HCT116 (cell line): Measurements from ENCODE around the gene ETF1. TPM values are rescaled to one million over a fixed set of nuclear protein-coding genes. Genes with fewer than 3 reads are reported as not detected.

Source experiments
- ATAC-seq: fragments of 200-7000 bp; cut with Tn5 transposase; 2 replicates; pipeline ENCODE4 v1.9.1; 2020; ENCODE audit warnings: mild to moderate bottlenecking, moderate library complexity
- BruUV-seq: library from RNA; stranded (reverse); fragments of 400-500 nt; replicated peaks from 2 replicates; lab custom pipeline; 2021; lab: Mats Ljungman, UMichigan
- CTCF ChIA-PET: fragments of 300-600 bp; sonication (Branson Sonifier 250); formaldehyde crosslinking; loops from one replicate; lab custom pipeline; 2021; ENCODE audit warnings: antibody characterized with exemption; lab: Charles Lee
- POLR2A ChIA-PET: fragments of 300-600, 350-600 bp; sonication (Branson Sonifier 250); formaldehyde crosslinking; loops from one replicate; lab custom pipeline; 2021; ENCODE audit warnings: antibody characterized with exemption; lab: Charles Lee
- RAD21 ChIA-PET, 2 experiments: fragments of 300-600 bp; sonication (Branson Sonifier 250); formaldehyde crosslinking; loops; one replicate each; lab custom pipeline; 2023; ENCODE audit warnings: low total read pairs in 2 of 2; ENCODE audit not compliant: uncharacterized antibody in 2 of 2, unreplicated experiment in 2 of 2, low non-redundant PET in 1 of 2; lab: Charles Lee
- DNase-seq: peaks from one replicate; pipeline ENCODE4 v3.0.0-alpha.2; 2010; ENCODE audit warnings: low read depth, low spot score
- H2AFZ ChIP-seq: fragments of 200-600 bp; shearing (Covaris generic), sonication (generic); 2 replicates; pipeline ENCODE4 v1.6.1; 2017; ENCODE audit warnings: low read depth, mixed run types, mixed read lengths, antibody characterized with exemption, low read length; ENCODE audit not compliant: poor library complexity, severe bottlenecking
- H3K27ac ChIP-seq: 2 replicates; pipeline ENCODE4 v1.5.1; 2012; ENCODE audit warnings: low read depth, low read length
- H3K27me3 ChIP-seq: fragments of 200-600 bp; sonication (generic); 2 replicates; pipeline ENCODE4 v1.6.1; 2016; ENCODE audit warnings: mixed run types, low read length, mixed read lengths; ENCODE audit not compliant: insufficient read depth
- H3K36me3 ChIP-seq, 2 experiments: fragments of 200-500 bp in 1 of 2; fragments of 200-600 bp in 1 of 2; sonication (Bioruptor generic) in 1 of 2; sonication (generic) in 1 of 2; 2 replicates each; pipeline versions ENCODE4 v1.5.1 to v1.6.1; 2014 to 2016; ENCODE audit warnings: low read length in 2 of 2, inconsistent platforms in 1 of 2, mixed read lengths in 1 of 2, mixed run types in 1 of 2; ENCODE audit not compliant: insufficient read depth in 2 of 2, control insufficient read depth in 1 of 2
- H3K4me1 ChIP-seq, 2 experiments: fragments of 200-600 bp in 1 of 2; sonication (generic) in 1 of 2; 2 replicates each; pipeline versions ENCODE4 v1.5.1 to v1.6.1; 2012 to 2017; ENCODE audit warnings: low read length in 2 of 2, inconsistent platforms in 1 of 2, mild to moderate bottlenecking in 1 of 2, mixed read lengths in 1 of 2, mixed run types in 1 of 2, moderate library complexity in 1 of 2; ENCODE audit not compliant: insufficient read depth in 2 of 2, control insufficient read depth in 1 of 2
- H3K4me2 ChIP-seq: fragments of 200-600 bp; sonication (generic); 2 replicates; pipeline ENCODE4 v1.6.1; 2017; ENCODE audit warnings: mixed run types, low read length, mixed read lengths
- H3K4me3 ChIP-seq, 2 experiments: fragments of 200-600 bp in 1 of 2; sonication (generic) in 1 of 2; replicated peaks in 1 of 2; 2 replicates each; pipeline ENCODE4 v1.5.1; 2011 to 2016; ENCODE audit warnings: low read length in 2 of 2, control low read depth in 1 of 2, low read depth in 1 of 2, mild to moderate bottlenecking in 1 of 2, mixed read lengths in 1 of 2, mixed run types in 1 of 2
- H3K79me2 ChIP-seq: fragments of 200-600 bp; sonication (generic); 2 replicates; pipeline ENCODE4 v1.6.1; 2017; ENCODE audit warnings: mild to moderate bottlenecking, mixed run types, low read length, moderate library complexity, mixed read lengths; ENCODE audit not compliant: insufficient read depth
- H3K9ac ChIP-seq: fragments of 200-600 bp; sonication (generic); 2 replicates; pipeline ENCODE4 v1.6.1; 2016; ENCODE audit warnings: low read length, mixed read lengths
- H3K9me2 ChIP-seq: fragments of 200-600 bp; sonication (generic), shearing (Covaris generic); 2 replicates; pipeline ENCODE4 v1.6.1; 2017; ENCODE audit warnings: mixed run types, mild to moderate bottlenecking, moderate library complexity; ENCODE audit not compliant: insufficient read depth
- H3K9me3 ChIP-seq, 2 experiments: fragments of 200-500 bp in 1 of 2; fragments of 200-600 bp in 1 of 2; sonication (Bioruptor generic) in 1 of 2; sonication (generic) in 1 of 2; 2 replicates each; pipeline ENCODE4 v1.6.1; 2014 to 2017; ENCODE audit warnings: low read length in 2 of 2, mixed read lengths in 2 of 2, inconsistent platforms in 1 of 2, low read depth in 1 of 2, mild to moderate bottlenecking in 1 of 2, mixed run types in 1 of 2, moderate library complexity in 1 of 2; ENCODE audit not compliant: control insufficient read depth in 1 of 2, insufficient read depth in 1 of 2
- H4K20me1 ChIP-seq: fragments of 200-600 bp; sonication (generic), shearing (Covaris generic); 2 replicates; pipeline ENCODE4 v1.6.1; 2017; ENCODE audit warnings: mixed run types, mild to moderate bottlenecking, moderate library complexity; ENCODE audit not compliant: insufficient read depth
- ATF3 ChIP-seq: IDR thresholded peaks from 2 replicates; pipeline ENCODE4 v1.6.1; 2012
- CBX3 ChIP-seq: IDR thresholded peaks from 2 replicates; pipeline ENCODE4 v1.6.1; 2012; ENCODE audit warnings: low read depth
- CEBPB ChIP-seq: IDR thresholded peaks from 2 replicates; pipeline ENCODE4 v1.6.1; 2012; ENCODE audit warnings: low read depth
- CTCF ChIP-seq, 3 experiments: fragments of 200-600 bp in 1 of 3; sonication (generic) in 1 of 3; IDR thresholded peaks in 2 of 3; conservative IDR thresholded peaks in 1 of 3; 2 replicates each; pipeline ENCODE4 v1.5.1; 2012 to 2017; ENCODE audit warnings: low read depth in 2 of 3, low read length in 2 of 3, antibody characterized with exemption in 1 of 3, borderline replicate concordance in 1 of 3, control low read depth in 1 of 3, mild to moderate bottlenecking in 1 of 3, mixed read lengths in 1 of 3, mixed run types in 1 of 3, moderate library complexity in 1 of 3; ENCODE audit not compliant: insufficient read depth in 1 of 3
- EGR1 ChIP-seq: IDR thresholded peaks from 2 replicates; pipeline ENCODE4 v1.6.1; 2012; ENCODE audit warnings: low read depth
- ELF1 ChIP-seq: IDR thresholded peaks from 2 replicates; pipeline ENCODE4 v1.6.1; 2012; ENCODE audit warnings: low read depth, borderline replicate concordance
- EZH2 ChIP-seq: fragments of 200-600 bp; sonication (generic); IDR thresholded peaks from 2 replicates; pipeline ENCODE4 v1.6.1; 2017; ENCODE audit warnings: antibody characterized with exemption, mixed run types
- EZH2phosphoT487 ChIP-seq: fragments of 200-600 bp; IDR thresholded peaks from 2 replicates; pipeline ENCODE4 v1.6.1; 2018; ENCODE audit warnings: antibody characterized with exemption, borderline replicate concordance
- JUND ChIP-seq: IDR thresholded peaks from 2 replicates; pipeline ENCODE4 v1.6.1; 2012
- MAX ChIP-seq: IDR thresholded peaks from 2 replicates; pipeline ENCODE4 v1.6.1; 2012
- POLR2A ChIP-seq: IDR thresholded peaks from 2 replicates; pipeline ENCODE4 v1.7.0; 2011; ENCODE audit warnings: borderline replicate concordance; ENCODE audit not compliant: insufficient read depth, insufficient read length; ENCODE audit errors: extremely low read depth
- POLR2AphosphoS5 ChIP-seq: IDR thresholded peaks from 2 replicates; pipeline ENCODE4 v1.6.1; 2011; ENCODE audit warnings: mild to moderate bottlenecking, low read depth, low read length, moderate library complexity
- RAD21 ChIP-seq: IDR thresholded peaks from 2 replicates; pipeline ENCODE4 v1.6.1; 2012; ENCODE audit warnings: low read depth, mild to moderate bottlenecking
- SIN3A ChIP-seq: IDR thresholded peaks from 2 replicates; pipeline ENCODE4 v1.6.1; 2012; ENCODE audit warnings: low read depth
- SP1 ChIP-seq: IDR thresholded peaks from 2 replicates; pipeline ENCODE4 v1.6.1; 2012; ENCODE audit warnings: low read depth
- SRF ChIP-seq: IDR thresholded peaks from 2 replicates; pipeline ENCODE4 v1.6.1; 2012; ENCODE audit warnings: low read depth
- YY1 ChIP-seq: IDR thresholded peaks from 2 replicates; pipeline ENCODE4 v1.6.1; 2011; ENCODE audit warnings: low read length, low read depth, moderate library complexity, mild to moderate bottlenecking; ENCODE audit not compliant: insufficient replicate concordance; ENCODE audit errors: extremely low read depth
- ZBTB33 ChIP-seq: IDR thresholded peaks from 2 replicates; pipeline ENCODE4 v1.6.1; 2011; ENCODE audit warnings: mild to moderate bottlenecking, low read length, moderate library complexity; ENCODE audit not compliant: insufficient replicate concordance; ENCODE audit errors: extremely low read depth
- ZFX ChIP-seq: fragments of 450-650 bp; IDR thresholded peaks from 2 replicates; pipeline ENCODE4 v1.6.1; 2017
- ZNF274 ChIP-seq: fragments of 200-500 bp; sonication (Bioruptor generic); IDR thresholded peaks from 2 replicates; pipeline ENCODE4 v1.6.1; 2014; ENCODE audit warnings: mild to moderate bottlenecking, low read depth, low read length, inconsistent platforms
- intact Hi-C: fragments of 100-400 bp; cut with micrococcal nuclease; formaldehyde crosslinking; loops from 2 replicates; pipeline ENCODE4 v1.10.0; 2022
- total RNA-seq: library from RNA; stranded (reverse); gene quantifications from one replicate; pipeline ENCODE4 v1.2.1, GENCODE V29; 2021; ENCODE audit not compliant: unreplicated experiment

Gene ETF1
- total RNA-seq, 1 experiment from 2014 or later: 178 TPM

GRCh38 chr5:138575194-138576015 lies 32.4 kb upstream of the ETF1 start, which contains the start of gene HSPA9:
TSS of gene HSPA9 (minus strand) at chr5:138575401. CDS start at chr5:138575318, 83 bp downstream.
- Histone ChIP-seq H3K27ac (peak within 1 kb of the TSS; percentile 96), H3K4me3 (peak within 1 kb of the TSS; percentile 88 to 100), H3K36me3 (peaks cover 27 to 32% of the 10 kb centered on the region in 2 experiments), H3K9me2 (no peaks in the 10 kb centered on the region), H3K27me3 (no peaks in the 10 kb centered on the region), H3K4me2 (peak within 1 kb of the TSS; percentile 77), H2AFZ (no peak within 1 kb of the TSS), H3K9me3 (no peaks in the 10 kb centered on the region), H3K4me1 (peaks cover 10 to 29% of the 10 kb centered on the region in 2 experiments; a peak in 3 of 4 replicates), H3K79me2 (peaks cover 49% of the 10 kb centered on the region), H3K9ac (peak within 1 kb of the TSS; percentile 97), H4K20me1 (no peaks in the 10 kb centered on the region)
- RAD21 ChIA-PET: no interaction called here
- ATAC-seq (peak; percentile 87), DNase-seq (peak; percentile 99)
- POLR2A ChIA-PET: interaction anchor here (0.6 to 1.6 kb wide), 18 partner anchors 9 to 718 kb away, joined by 3 to 11 read pairs (median 3); partner anchors contain the start of genes EGR1, ETF1 and MATR3
- no TSS peak for BruUV-seq
- CTCF ChIA-PET: interaction anchor here (1.0 kb wide), 1 partner anchor 693 kb away, joined by 3 read pairs; no protein-coding TSS in a partner anchor
- intact Hi-C loops: loop anchor here (1.0 to 5.0 kb wide), 3 partner anchors 32 to 817 kb away; partner anchors contain the start of gene ETF1
- TF ChIP-seq CEBPB (no peak), ZNF274 (no peak), POLR2A (no peak), MAX (no peak), ZBTB33 (peak; percentile 66), EZH2 (no peak), SP1 (no peak), EGR1 (no peak), EZH2phosphoT487 (no peak), SIN3A (no peak), JUND (no peak), ELF1 (no peak), POLR2AphosphoS5 (peak; percentile 83), YY1 (peak; percentile 94), ATF3 (no peak), RAD21 (no peak), CBX3 (no peak), ZFX (peak; percentile 85), CTCF (IDR thresholded peaks at IDR 0.05 in 2 of 3, conservative IDR thresholded peaks at IDR 0.05 in 1 of 3; ENCODE audit: borderline replicate concordance in 1 of 3, insufficient read depth in 1 of 3, low read depth in 2 of 3, low read length in 2 of 3) (no peak), SRF (no peak)
